Right lobe of liver (tissue), 4 donors: Measurements from ENCODE around the gene SPOCK2.

Experiments used
- POLR2A ChIP-seq: fragments of 450-650 bp; IDR thresholded peaks from one replicate; pipeline ENCODE4 v1.6.1; 2017; ENCODE audit warnings: antibody characterized with exemption, mild to moderate bottlenecking
- TF ChIP-seq, protein P1 (sequence below), 4 donors: fragments of 200-600 bp in 3 of 4; fragments of 450-650 bp in 1 of 4; IDR thresholded peaks; one replicate each; pipeline versions ENCODE4 v1.5.1 to v1.8.0; 2016 to 2022; ENCODE audit warnings: antibody characterized with exemption in 4 of 4, mild to moderate bottlenecking in 2 of 4
- donor health status: DM: no; HTN: no; CAD: no.
- donor health status: DM: no; HTN: no; CAD: no.
- donor health status: DM: no; HTN: yes; CAD: no.

DNA sequence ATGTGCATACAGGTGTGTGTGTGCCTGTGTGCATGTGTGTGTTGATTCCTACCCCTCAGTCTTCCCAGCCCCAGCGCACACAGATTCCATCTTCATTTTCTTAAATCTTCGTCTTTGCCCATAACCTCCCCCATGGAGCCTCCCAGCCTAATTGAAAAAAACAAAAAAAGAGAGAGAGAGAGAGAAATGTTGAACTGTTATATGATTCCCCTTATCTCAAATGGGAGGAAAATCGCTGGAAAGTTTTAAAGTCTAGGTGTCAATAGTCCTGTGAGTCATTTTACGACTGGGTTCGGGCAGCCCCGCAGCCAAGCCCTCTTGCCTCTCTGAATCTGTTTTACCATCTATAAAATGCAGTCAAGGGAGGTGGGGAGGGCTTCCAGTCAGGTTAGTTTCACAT, 60.9 kb downstream of the SPOCK2 start:
- TF ChIP-seq POLR2A, result no peak
- TF ChIP-seq, protein P1, sequence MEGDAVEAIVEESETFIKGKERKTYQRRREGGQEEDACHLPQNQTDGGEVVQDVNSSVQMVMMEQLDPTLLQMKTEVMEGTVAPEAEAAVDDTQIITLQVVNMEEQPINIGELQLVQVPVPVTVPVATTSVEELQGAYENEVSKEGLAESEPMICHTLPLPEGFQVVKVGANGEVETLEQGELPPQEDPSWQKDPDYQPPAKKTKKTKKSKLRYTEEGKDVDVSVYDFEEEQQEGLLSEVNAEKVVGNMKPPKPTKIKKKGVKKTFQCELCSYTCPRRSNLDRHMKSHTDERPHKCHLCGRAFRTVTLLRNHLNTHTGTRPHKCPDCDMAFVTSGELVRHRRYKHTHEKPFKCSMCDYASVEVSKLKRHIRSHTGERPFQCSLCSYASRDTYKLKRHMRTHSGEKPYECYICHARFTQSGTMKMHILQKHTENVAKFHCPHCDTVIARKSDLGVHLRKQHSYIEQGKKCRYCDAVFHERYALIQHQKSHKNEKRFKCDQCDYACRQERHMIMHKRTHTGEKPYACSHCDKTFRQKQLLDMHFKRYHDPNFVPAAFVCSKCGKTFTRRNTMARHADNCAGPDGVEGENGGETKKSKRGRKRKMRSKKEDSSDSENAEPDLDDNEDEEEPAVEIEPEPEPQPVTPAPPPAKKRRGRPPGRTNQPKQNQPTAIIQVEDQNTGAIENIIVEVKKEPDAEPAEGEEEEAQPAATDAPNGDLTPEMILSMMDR (IDR thresholded peaks at IDR 0.05), result no peak
